Raji (cell line): ENCODE data around the gene RAPGEF1.

ENCODE experiments used
- POLR2A ChIP-seq: IDR thresholded peaks from 2 replicates; pipeline ENCODE4 v1.6.1; 2011; ENCODE audit warnings: low read depth, low read length, control low read depth; ENCODE audit not compliant: insufficient read depth

The RAPGEF1 gene

GRCh38 chr9:131559421-131560000 is 180.4 kb downstream of the RAPGEF1 start:
- TF ChIP-seq POLR2A = no peak

GRCh38 chr9:131557855-131558548 is 181.9 kb downstream of the RAPGEF1 start:
- no peak for TF ChIP-seq POLR2A

- no peak for TF ChIP-seq POLR2A
Measured at GRCh38 chr9:131555841-131556673, 183.8 kb downstream of the RAPGEF1 start.

DNA sequence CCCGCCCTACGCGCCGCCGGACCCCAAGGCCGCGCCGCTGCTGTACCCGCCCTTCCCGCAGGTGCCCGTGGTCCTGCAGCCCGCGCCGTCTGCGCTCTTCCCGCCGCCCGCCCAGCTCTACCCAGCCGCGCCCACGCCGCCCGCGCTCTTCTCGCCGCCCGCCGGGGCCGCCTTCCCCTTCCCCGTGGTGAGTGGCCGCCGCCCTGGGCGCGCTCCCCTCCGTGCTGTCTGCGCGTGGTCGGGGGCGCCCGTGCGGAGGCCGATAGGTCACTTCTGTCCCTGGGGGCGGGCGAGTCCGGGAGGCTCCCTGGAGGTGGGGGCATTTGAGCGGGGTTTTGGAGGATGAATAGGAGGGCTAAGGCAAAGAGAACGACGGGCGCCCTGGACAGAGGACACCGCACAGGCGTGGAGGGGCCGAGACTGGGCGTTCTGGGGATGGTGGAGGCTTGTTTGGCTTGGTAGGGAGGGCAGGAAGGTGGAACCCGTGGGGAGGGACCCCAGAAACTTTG is 185.0 kb downstream of the RAPGEF1 start:
- TF ChIP-seq POLR2A = no peak

- no peak for TF ChIP-seq POLR2A
Measured at GRCh38 chr9:131554087-131554842, 185.6 kb downstream of the RAPGEF1 start.

GRCh38 chr9:131552030-131552429 is 187.8 kb downstream of the RAPGEF1 start:
- no peak for TF ChIP-seq POLR2A

DNA sequence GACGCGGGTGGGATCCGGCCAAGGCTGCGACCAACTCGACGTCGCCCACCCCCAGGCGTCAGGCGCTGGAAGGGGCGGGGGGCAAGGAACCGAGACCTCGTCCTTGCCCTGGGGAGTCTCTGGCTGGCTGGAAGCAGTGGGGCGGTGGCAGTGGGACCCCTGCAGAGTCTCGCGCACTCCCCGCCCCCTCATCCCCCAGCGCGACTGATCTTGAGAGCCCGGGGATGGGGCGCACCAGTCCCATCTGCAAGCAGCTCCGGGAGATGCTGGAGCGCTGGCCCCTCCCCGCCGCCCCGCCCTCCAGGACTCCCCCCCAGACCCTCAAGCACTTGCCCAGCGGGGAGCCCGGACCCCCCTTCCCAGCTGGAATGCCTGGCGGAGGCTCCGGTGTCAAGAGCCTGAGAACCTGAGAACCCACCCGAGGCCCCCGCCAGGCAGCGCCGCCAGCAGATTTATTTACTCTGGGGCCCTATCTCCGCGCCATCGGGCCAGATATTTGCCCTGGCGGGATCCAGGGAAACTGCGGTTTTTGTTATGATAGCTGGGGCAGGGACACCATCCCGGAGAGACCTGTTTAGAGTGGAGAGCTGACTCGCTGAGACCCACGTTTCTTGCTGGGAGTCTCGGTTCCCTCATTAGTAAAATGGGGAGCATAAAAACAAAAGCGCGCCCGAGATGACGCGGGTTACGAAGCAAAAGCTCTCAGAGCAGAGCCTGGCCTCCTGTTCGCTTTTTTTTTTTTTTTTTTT is 193.4 kb downstream of the RAPGEF1 start:
- TF ChIP-seq POLR2A = no peak

DNA sequence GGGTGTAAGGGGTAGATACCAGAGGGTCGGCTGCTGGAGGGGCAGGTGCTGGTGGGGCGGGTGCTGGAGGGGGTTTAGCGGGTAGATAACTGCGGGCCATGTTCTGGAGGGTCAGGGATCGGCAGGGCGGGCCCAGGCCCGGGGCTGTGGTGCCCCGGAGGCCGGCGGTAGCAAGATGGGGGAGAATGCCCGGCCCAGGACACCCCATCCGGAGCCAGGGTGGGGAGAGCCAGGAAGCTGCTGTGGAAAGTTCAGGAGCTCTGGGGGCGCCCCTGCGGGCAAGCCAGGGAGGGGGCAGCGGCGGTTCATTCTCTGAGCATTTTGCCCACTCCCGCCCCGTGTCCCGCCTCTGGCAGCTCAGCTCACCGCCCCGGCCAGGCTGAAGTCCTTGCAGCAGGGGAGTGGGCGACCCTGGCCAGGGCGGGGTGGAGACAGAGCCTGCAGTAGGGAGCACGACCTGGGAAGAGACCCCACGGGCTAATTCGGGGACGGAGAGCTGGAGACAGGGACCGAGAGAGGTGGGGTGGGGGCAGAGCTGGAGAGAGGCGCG is 194.0 kb downstream of the RAPGEF1 start:
- TF ChIP-seq POLR2A = no peak

DNA sequence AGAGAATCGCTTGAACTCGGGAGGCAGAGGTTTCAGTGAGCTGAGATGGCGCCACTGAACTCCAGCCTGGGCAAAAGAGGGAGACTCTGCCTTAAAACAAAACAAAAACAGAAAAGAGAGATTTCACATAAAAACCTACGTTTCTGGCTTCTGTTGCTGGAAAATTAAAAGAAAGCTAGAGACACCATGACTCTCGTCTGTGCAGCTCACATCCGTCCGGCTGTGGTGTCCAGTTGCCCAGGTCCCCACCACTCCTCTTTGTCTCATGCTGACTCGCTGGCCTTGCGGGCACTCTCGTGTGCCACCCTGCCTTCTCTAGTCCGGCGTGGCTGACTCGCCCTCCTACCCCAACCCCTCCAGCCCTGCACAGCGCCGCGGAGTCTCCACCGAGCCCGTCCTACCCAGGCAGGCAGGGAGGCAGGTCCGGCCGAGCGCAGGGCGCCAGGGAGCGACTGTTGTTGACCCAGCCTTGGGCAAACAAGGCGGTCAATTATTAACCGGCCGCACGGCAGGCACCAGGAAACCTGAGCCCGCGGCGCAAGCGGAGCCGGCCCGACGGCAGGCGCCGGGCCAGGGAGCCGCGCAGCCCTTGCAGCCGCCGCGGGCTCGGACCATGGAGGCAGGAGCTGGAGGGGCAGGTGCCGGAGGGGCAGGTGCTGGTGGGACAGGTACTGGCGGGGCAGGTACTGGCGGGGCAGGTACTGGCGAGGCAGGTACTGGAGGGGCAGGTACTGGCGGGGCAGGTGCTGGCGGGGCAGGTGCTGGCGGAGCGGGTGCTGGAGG is 194.7 kb downstream of the RAPGEF1 start, which contains the start of gene PRRT1B:
Gene PRRT1B (plus strand): TSS at position 521 of the 783 bp plus-strand sequence. CDS start 93 bp downstream, at position 614.
- TF ChIP-seq POLR2A = no peak

GRCh38 chr9:131543141-131543540 is 196.7 kb downstream of the RAPGEF1 start:
- no peak for TF ChIP-seq POLR2A

DNA sequence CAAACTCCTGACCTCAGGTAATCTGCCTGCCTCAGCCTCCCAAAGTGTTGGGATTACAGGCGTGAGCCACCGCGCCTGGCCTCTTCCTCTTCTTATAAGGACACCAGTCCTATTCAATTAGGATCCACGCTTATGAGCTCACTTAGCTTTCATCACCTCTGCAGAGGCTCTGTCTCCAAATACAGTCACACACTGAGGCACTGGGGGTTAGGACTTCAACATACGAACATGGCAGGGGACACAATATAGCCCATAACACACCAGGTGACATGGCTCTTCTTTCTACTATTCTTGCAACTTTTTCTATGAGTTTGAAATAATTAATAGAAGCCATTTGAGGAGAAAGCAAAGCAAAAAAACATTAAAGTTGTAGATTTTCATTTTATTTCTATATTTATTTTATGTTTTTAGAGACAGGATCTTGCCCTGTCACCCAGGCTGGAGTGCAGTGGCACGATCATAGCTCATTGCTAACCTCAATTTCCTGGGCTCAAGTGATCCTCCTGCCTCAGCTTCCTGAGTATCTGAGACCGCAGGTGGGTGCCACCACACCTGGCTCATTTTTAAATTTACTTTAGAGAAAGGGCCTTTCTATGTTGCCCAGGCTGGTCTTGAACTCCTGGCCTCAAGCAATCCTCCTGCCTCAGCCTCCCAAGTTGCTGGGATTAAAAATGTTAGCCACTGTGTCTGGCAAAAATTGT is 200.5 kb downstream of the RAPGEF1 start:
- TF ChIP-seq POLR2A = no peak

- TF ChIP-seq POLR2A = no peak
Measured at GRCh38 chr9:131537946-131538345, 201.9 kb downstream of the RAPGEF1 start.
